ENCODE data around the gene PLXDC2.

Gene PLXDC2

DNA sequence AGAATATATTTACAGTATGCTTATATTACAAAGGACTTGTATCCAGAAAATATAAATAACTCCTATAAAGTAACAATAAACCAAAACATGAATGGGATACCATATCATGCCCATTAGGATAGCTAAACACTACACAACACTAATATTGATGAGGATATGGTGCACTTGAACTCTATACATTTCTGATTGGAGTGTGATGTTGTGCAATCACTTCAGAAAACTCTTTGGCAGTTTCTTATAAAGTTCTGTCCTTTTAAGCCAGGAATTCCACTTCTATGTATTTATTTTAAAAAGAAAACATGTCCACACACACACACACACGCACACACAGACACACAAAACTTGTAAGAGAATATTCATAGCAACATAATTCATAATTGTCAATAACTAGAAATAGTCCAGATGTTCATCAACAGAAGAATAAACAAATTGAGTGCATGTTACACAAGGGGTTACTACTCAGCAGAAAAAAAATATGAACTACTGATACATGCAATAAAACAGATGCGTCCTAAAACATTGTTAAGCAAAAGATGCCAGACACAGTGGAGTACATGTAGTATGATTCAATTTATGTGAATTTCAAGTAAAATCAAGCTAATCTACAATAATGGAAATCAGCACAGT lies 416.0 kb downstream of the PLXDC2 start:
- ATAC-seq: no peak

DNA sequence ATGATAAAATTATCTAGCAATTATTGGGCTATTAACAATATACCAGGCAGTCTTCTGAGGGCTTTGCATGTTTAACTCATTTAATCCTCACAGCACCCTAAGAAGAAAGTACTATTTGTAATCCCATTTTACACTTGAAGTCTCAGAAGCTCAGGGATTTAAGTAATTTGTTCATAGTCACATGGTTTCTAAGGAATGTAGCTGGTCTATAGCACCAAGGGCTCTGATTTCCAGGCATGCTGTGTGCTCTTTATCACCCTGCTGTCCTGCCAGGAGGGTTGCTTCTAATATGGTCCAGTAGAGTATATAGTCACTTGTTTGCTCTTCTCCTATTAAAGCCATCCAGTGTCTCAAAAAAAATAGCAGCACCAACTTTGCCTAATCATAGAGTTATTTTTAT lies 417.2 kb downstream of the PLXDC2 start:
- no peak for ATAC-seq

DNA sequence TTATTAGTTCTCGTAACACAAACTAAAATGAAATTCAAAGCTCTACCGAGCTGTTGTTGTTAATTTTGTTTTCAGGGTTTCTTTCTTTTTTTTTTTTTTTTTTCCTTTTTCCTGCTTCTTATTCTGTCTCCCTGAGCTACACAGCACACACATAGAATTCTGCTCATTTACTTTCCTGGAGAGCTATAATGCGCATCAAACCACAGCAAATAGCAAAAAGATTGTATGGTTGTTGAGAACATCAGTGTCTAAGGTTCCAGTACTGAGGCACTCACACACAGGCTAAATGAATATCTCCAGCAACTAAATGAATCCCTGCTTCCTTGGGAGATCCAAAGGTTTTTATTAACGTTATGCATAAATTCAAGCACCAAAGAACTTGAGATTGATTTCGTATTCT lies 418.3 kb downstream of the PLXDC2 start:
- ATAC-seq: no peak

DNA sequence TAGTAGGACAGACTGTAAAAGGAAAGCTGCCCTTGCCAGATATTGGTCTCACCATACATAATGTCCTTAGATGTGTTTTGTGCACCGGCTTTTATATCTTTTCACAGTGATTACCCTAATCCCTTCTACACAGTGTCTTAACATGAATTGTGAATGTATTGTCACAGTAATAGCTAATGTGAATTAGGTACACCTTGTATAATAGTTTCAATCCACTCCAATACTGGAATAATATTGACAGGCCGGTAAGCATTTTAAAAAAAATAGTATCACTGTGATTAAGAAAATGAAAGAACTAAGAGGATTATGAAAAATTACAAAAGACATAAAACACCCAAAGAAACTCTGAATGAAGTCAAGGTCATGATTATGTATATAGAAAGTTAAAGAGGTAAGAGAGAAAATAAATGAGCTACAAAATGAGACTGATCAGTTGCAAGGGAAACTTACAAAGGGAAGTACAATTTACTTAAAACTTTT lies 420.9 kb downstream of the PLXDC2 start:
- no peak for ATAC-seq

DNA sequence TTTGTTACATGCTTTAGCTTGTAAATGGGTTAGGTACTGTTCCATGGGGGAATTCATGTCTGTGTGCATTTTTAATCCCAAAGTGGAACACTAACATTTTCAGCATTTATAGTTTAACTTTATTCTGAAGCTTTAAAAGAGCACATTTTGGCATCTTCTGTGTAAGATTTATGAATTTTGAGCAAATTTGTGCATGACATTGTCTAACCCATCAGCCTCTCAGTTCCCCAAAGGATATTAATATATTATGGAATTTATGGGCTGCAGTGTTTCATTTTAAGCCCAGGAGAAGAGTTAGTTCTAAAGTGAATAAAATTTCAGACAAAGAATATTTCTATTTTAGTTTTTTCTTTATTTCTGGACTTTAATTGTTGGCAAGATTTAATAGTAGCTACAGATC lies 421.4 kb downstream of the PLXDC2 start:
- no peak for ATAC-seq

DNA sequence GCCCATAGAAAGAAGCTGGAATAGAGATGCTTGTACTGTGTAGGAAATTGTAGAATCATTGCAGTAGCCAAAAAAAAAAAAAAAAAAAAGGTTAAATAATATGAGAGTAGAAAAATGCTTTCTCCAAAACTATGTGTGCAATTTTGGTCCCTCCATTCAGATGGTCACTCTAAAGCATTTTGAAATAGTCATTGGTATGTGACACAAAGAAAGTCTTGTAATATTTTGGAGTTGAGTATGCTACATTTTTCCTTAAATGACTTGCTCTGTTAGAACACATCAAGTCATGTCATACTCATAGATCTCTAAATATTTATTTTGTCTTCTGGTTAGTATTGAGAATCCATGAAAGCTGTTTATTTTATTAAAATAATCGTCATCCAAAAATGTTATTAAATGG lies 424.4 kb downstream of the PLXDC2 start:
- no peak for ATAC-seq

DNA sequence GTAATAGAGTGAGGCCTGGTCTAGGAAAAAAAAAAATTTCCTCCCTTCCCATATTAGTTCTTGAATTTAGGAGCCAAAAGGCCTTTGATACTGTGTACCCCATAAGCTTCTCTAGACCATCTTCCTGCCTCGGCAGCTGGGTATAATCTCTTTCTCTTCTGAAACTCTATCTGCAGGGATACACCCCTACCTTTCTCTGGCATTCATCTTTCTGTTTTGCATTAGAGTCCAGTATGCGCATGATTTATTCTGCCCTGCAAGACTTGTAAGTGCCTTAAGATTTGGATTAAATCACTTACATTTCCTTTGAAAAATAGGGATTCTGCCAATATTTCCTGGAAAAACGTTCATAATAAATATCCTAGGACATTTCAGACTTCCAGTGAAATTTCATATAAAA lies 431.2 kb downstream of the PLXDC2 start:
- no peak for ATAC-seq

DNA sequence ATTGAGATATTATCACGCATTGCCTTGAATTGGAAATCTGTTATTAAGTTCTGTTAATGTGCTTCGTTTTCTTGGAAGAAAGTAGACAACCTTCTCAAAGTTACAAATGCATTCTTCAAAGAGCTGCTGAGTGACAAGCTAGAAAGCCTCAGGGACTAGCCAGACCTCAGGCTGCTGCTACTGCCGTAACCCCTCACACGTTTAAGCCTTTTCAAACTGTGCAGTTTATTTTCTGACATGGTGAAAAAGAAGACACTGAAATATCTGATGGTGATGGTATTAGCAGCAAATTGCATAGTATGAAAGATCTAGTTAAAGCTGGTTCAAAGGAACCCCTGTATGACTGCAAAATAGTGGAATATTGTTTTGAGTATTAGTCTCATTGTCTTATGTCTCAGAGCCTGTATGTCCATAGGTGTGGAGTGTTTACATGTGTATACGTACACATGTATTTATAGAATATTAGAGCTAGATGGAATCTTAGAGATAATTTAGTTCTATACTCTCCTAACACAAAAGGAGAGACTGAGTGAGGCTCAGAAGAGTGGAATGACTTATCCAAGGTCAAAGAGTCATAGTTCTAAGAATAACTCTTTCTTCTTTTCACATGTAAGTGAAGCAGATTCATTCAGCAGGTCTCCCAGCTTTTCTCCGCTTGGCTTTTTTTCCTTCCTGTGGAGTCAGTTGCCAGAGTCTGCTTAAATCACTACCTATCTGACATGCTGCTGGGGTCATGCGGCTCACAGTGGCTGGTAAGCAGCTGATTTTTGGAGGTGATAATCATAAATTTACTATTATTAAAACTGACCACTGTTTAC lies 431.9 kb downstream of the PLXDC2 start:
- ATAC-seq: no peak

DNA sequence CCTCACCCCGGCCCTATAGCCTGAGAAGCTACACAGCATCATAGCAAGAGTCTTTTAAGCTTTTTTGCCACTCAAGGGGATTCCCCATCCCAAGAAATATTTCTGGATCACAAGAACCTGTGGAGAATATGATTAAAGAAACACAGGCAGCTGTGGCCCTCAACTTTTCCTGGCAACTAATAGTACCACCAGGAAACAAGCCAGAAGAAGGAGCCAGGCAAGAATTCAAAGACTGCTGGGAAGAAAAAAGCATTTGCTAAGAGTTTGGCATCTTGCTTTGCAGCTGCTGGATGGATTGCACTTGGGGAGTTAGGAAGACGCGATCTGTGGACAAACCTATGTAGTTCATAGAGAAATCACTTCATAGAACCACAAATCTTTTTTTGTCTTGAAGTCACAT lies 437.8 kb downstream of the PLXDC2 start:
- ATAC-seq: no peak

DNA sequence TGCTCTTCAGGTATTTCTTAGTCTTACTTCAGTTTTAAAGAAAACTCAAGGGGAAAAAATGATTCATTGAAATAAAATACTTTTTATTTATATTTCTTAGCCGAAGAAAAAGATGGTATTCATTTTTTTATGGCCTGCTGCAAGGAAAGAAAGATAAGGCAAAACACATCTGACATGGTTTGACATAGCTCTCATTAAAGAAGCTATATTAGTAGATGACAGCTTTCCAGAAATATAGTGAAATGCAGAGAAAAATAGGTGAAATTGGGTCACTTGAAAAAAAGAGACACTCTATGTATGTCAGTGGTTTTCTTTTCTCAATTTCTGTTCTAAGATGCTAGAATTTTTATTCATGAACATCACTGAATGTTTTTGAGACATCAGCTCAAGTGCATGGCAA lies 438.3 kb downstream of the PLXDC2 start:
- no peak for ATAC-seq

DNA sequence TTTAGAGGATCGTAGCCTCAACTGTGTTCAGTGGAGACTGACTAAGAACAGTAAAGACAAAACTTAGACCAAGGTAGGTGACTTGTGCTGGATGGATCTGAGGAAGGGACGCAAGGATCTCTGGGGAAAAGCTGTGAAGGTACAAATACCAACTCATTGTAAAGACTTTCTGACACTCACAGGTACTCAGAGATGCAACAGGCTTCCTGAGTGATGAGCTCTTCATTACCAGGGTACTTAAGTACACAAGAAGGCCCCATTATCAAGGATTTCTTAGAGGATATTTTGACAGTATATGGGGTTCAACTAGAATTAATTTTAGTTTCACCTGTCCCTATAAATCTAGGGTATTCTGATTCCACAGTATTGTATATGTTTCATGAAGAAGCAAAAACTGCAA lies 440.7 kb downstream of the PLXDC2 start:
- ATAC-seq: no peak

DNA sequence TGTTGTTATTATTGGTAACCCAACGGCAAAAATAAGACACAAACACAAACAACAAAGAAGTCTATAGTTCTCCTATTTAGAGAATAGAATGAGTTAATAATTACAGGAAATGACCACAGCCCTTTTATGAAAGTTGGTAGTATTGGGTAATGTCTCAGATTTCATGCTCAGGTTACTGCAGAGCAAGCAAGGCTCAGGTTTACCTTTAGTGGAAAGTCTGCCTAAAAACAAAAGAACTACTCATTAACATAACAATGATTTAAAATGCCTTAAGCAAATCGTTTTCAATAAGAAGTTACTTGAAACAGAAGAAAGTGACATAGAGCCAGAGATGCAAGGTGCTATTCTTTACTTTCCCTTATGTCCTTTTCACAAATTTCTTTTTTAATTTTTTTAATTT lies 441.2 kb downstream of the PLXDC2 start:
- ATAC-seq: no peak

DNA sequence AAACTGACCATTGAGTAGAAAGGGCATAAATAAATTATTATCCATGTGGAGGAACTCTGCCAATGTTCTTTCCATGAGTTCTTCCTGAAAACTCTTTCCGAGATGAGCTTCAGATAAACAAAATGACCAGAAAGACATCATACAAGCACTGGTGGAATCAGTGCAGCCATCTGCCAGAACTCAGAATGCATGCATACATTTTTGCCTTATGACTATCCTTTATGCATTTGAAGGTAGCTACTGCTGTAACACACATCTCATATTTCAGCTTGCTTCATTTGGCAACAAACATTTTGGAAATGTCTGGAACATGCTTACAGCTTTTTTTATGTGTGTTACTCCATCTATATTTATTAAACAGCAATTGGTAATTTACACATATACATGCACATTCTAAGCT lies 448.9 kb downstream of the PLXDC2 start:
- no peak for ATAC-seq

DNA sequence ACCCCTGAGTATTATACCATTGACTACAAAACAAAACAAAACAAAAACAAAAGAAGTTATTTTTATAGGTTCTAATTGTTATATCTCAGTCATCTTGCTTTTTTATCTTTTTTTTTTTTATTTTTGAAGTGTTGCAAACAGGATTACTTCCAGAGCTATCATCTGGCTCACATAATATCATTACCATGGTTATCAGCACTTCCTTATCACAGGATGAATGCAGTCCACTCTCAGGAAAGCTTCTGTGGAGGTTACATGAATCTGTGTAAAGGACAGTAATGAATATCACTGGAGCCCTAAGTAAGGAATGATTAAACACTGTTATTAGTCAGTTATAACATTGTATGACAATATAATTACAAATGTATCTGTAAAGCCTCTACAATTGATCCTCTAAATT lies 451.5 kb downstream of the PLXDC2 start:
- ATAC-seq: no peak

DNA sequence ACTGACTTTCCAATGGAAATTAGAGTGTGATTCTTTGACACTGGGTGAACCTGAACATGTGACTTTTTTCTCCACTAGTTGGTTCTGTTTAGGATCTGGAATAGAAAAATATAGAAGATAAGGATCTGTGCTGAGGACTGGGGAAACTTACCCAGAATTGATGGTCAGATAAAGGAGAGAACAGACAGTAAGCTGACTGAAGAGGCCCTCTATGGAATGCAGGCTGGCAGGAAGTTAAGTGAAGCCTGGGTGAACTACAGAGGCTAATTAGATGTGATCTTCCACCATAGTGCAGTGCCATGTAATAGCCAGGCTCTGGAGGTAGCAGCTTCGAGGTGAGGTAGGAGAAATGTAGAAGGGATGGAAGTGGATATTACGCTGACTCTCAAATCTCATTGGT lies 455.3 kb downstream of the PLXDC2 start:
- no peak for ATAC-seq

DNA sequence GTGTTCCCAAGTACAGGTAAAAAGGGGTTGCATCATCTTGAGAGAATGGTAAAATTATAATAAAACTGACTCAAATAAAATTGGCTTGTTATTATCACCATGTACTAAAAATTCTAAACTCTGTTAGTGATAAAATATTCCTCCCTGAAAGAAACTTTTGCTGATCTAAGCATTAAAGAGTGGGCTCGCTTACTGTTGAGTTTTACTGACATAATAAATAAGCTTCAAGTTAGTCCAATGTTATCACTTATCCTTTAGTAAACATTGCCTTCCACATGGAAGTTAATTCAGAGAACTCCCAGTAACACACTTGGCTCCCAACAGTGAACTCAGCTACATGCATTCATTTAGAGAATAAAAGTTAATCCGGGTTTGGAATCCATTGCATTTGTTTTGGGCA lies 456.4 kb downstream of the PLXDC2 start:
- ATAC-seq: no peak

DNA sequence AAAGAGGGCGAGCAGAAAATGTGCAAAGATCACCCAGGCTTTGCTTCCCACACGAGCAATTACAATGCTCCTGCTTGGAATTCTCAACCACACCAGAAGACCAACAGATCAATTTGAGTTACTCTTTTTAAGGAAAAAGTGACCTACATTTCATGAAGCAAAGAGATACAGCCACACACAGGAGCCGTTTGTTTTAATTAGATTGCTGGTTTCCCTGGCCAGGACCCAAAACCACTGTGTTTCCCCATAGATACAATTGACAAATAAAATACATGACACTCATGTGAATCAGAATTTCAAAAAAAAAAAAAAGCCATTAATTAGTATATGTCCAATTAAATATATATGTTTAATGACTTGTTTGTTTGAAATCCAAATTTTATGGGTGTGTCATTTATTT lies 458.3 kb downstream of the PLXDC2 start:
- ATAC-seq: no peak

DNA sequence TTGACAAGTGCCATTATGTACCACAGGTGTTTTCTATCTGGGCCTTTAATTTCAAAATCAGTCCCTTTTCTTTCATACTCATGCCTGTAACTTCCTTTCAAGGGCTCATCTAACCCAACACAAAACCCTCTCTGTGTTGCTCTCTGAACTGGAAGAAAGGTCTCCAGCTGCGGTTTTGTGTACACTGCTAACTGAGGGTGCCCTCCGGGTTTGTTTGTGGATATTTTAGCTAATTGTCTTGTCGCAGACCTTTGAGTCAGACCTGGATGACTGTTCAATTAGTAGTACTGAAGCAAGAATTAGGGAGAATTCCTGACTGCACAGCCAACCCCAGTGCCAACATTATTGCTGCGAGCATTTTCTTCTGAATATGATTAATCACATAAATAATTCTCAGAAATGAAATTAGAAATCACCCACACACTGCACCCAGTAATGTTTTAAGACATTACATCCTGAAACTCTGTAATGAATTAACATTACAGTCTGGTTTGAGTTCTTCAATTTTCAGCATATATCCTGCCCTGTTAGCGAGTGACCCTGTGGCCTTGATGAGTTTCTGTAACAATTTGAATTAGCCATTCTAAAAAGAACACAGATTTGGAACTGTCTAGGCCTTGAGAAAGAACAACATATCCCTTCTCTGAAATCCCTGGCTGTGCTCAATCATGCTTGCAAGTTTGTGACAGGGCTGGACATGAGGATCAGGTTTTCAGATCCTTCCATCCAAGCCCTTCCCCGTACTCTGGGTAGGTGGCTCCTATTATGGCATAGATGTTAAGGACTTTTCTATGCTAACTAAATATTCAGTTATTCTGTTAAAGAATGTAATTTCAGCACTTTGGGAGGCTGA lies 460.1 kb downstream of the PLXDC2 start:
- no peak for ATAC-seq

DNA sequence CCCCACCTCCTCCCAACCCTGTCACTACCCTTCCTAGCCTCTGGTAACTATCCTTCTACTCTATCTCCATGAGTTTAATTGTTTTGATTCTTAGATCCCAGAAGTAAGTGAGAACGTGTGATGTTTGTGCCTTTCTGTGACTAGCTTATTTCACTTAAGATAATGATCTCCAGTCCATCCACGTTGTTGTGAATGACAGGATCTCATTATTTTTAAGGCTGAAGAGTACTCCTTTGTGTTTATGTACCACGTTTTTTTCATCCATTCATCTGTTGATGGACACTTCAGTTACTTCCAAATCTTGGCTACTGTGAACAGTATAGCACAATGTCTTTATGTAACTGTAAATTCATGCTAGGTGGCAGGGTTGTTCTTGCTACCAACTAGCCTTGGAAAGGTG lies 461.6 kb downstream of the PLXDC2 start:
- ATAC-seq: no peak

DNA sequence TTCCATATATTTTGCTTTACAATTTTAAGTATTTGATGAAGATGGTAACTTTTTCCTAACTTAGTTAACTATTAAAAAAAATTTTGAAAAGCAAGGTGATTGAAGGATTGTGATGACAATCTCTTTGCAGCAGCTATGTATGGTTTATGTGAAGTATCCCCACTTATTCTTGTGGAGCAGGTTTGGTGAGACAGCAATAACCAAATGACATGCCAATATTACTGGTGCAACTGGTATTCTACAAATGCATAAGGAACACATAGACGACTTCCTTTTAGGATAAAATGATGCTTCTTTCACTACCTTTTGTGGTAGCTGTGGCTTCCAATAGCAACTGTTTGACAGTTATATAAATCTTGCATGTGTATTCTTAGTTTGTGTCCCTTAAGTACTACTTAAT lies 465.3 kb downstream of the PLXDC2 start:
- ATAC-seq: no peak

DNA sequence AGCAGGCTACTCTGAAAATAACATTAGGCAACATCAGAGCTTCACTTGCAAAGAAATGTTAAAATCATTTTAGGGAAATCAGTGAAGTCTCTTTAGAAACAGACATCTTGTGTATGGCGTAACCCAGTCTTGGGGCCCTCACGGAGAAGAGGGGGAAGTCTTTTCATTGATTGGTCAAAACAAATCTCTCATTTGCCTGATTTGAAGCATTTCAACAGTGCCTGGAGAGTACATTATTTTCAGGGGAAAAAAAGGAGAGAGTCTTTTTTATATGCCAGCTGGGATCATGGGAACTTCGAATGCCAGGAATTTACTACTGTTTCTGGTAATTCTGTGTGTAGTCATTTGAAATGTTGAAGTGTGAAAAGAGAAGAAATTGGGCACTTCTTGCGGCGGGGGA lies 471.4 kb downstream of the PLXDC2 start:
- ATAC-seq: no peak

DNA sequence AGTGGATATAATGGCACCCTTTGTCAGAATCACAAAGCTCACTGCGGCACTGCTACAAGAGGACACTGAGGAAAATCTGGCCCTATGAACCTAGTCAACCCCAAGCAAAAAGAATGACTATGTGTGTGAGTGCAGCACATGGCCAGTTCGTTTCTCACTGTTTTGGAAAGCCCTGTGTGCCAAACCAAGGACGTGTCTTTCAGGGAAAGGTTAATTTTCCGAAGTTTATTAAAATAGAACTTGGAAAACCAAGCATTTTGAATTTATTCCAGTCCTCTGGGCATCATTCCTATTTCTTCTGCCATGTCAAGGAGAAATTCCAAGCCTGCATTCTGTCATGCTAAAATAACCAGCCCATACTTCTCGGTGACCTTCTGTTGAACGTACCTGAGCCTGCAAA lies 471.8 kb downstream of the PLXDC2 start:
- ATAC-seq: no peak

DNA sequence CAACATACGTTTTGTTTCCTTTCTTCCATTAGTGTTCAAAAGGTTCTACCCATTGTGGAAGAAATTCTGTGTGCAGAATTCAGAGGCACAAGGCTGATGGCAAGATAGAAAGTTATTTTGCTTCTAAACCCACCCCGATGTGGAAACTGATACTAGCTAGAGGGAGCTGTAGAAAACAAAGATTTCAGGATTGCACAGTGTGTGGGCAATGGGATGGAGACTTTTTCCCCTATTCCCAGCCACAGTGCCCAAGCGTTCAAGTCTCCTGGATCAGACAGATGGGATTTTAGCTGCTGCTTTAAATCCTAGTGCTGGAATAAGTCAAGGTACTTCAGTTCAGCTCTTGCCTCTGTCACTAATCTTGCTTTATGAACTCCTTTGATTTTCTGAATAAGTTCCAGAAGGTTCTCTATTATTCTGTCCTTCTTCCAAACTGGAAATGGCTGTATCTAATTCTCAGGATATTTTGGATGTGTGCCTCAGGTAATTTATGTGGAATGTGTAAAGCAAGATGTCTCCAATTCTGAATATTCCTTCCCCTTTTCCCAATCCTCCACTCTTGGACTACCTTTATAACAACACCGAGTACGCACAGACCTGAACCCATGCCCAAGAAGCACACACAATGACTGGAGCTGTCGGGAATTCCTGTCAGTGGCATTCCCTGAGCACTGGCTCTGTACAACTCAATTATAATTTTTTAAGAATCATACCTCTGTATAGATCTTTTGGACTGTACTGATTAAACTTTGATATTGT lies 473.0 kb downstream of the PLXDC2 start:
- ATAC-seq: no peak
